SK-N-MC (cell line): ENCODE data around the gene PLPP7.

Experiments
- EZH2 ChIP-seq: fragments of 200-600 bp; sonication (generic); IDR thresholded peaks from one replicate; pipeline ENCODE4 v1.6.1; 2017; ENCODE audit warnings: antibody characterized with exemption
- POLR2AphosphoS5 ChIP-seq: IDR thresholded peaks from 2 replicates; pipeline ENCODE4 v1.6.1; 2012; ENCODE audit warnings: mild to moderate bottlenecking, low read depth, low read length, borderline replicate concordance

GRCh38 chr9:131276094-131276888 is 13.2 kb upstream of the PLPP7 start, which contains the start of gene FAM78A:
- TF ChIP-seq POLR2AphosphoS5 (no peak), EZH2 (no peak)
